ENCODE measurements around the gene INSC.
"Not testable (repeated sequence)": the region's sequence is repeated elsewhere in the genome, so short reads cannot be mapped to it uniquely, and the experiment has no call there.

INSC gene

GRCh38 chr11:15114501-15115475, at the start of gene INSC:
TSS of gene INSC (plus strand) at chr11:15114923. CDS start at chr11:15149175, 34,252 bp downstream.
- DNase-seq: no peak

GRCh38 chr11:15069751-15070150, 45.0 kb upstream of the INSC start:
- DNase-seq: not testable (repeated sequence)

- no peak for DNase-seq
These were observed 43.0 kb upstream of the INSC start for GRCh38 chr11:15071556-15072255.

- no peak for DNase-seq
These were observed 42.1 kb upstream of the INSC start for GRCh38 chr11:15072551-15073143.

GRCh38 chr11:15073361-15074205, 41.1 kb upstream of the INSC start, which contains the start of gene CALCB:
TSS of gene CALCB (plus strand) at chr11:15073593. CDS start at chr11:15074719, 1,126 bp downstream.
- no peak for DNase-seq

GRCh38 chr11:15074206-15075161, 40.2 kb upstream of the INSC start:
- peak; percentile 67 for DNase-seq

GRCh38 chr11:15075162-15075526, 39.6 kb upstream of the INSC start:
- no peak for DNase-seq

- no peak for DNase-seq
These were observed 23.5 kb upstream of the INSC start for GRCh38 chr11:15091175-15091574.

GRCh38 chr11:15091625-15092024, 23.1 kb upstream of the INSC start:
- DNase-seq: no peak

- DNase-seq: no peak
These were observed 21.3 kb upstream of the INSC start for GRCh38 chr11:15093432-15093831.

GRCh38 chr11:15095736-15096228, 18.9 kb upstream of the INSC start:
- DNase-seq: no peak

GRCh38 chr11:15097411-15097810, 17.3 kb upstream of the INSC start:
- DNase-seq: no peak

- DNase-seq: no peak
These were observed 15.5 kb upstream of the INSC start for GRCh38 chr11:15099267-15099666.

GRCh38 chr11:15101072-15101709, 13.5 kb upstream of the INSC start:
- DNase-seq: peak; percentile 24

- no peak for DNase-seq
These were observed 10.6 kb upstream of the INSC start for GRCh38 chr11:15104166-15104565.

- no peak for DNase-seq
These were observed 8.3 kb upstream of the INSC start for GRCh38 chr11:15106201-15106965.

GRCh38 chr11:15107730-15108515, 6.8 kb upstream of the INSC start:
- DNase-seq: no peak

GRCh38 chr11:15108592-15109130, 6.1 kb upstream of the INSC start:
- DNase-seq: no peak

- no peak for DNase-seq
These were observed 5.1 kb upstream of the INSC start for GRCh38 chr11:15109602-15110001.

Measured in CD4-positive, alpha-beta T cell treated with Interferon gamma for 1 hour (primary cell).